Measurements from ENCODE around the gene CAMKK2.
"Not testable (repeated sequence)": the region's sequence is repeated elsewhere in the genome, so short reads cannot be mapped to it uniquely, and the experiment has no call there.

Gene CAMKK2

DNA sequence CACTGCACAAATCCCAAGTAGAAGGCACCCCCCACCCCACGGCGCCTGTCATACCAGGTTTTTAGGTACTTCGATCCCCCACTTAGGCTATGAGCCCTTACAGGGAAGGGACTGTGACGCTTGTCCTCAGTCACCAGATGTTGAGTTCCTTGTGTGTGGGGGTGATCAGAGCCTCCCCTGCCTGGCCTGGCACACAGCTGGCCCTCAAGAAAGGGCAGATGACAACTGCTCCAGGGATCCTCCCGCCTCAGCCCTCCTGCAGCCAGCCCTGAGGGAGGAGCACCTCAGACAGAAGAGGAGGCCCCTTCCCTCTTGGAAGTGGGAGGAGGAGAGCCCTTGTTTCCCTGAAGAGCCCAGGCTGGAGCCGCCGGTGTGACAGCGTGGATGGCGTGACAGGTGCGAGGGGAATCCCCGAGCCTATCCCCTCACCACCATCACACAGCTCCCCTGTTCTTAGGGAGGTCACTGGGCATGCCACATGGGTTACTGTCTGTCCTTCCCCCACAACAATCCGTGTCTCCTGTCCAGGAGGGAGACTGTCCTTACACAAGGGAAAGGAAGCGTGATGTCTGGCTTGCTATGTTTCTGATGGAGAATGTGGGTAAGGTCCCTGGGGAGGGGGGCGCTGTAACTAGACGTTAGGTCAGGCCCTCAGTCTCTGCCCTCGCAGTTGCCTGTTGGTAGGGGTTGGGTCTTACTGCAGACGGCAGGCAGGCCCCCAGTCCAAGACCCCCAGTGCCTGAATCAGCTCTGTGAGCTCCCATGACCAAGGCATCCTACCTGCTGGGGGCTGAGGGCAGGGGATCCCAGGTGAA lies 55.1 kb downstream of the CAMKK2 start:
- FAIRE-seq: no peak

DNA sequence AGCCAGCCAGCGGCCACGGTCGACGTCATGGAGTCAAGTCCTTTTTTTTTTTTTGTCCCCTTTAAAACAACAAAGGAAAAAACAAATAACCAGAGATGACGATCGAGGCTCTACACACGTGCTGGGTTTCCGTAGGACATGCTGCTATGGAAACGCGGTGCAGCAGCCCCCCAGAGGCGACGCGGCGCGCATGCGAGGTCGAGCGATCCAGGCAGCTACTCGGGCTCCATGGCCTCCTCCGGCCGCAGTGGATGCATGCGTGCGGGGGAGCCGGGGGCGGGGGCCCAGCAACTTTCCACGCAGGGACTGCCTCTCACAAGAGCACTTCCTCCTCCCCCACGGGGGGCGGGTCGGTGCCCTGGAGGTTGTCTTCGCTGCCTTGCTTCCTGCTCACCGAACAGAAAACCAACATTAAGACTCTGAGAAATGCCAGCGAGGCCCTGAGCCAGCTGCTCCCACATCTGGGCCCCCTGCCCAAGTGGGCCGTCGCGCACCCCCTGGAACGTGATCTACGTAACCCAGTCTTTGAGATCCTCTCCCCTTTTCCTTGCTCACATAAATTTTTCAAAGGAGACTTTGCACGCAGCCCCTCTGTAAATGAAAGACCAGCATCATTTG lies 55.9 kb downstream of the CAMKK2 start:
- FAIRE-seq: no peak

DNA sequence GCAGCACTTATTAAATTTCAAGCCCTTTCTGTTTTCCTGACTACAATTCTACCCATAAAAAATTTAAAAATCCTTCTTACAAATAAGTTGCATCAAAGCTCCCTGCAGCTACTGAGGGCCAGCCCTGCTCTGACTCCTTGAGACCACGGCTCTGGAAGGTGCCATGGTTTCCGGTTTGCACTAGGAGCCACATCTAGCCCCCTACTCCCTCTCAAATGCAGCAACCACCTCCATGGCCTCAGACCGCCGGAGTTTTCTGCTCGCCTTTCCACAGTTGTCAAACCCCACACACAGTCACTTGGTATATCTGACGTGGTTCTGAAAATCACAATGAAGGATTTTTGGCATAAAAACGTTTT lies 56.5 kb downstream of the CAMKK2 start:
- FAIRE-seq: no peak

DNA sequence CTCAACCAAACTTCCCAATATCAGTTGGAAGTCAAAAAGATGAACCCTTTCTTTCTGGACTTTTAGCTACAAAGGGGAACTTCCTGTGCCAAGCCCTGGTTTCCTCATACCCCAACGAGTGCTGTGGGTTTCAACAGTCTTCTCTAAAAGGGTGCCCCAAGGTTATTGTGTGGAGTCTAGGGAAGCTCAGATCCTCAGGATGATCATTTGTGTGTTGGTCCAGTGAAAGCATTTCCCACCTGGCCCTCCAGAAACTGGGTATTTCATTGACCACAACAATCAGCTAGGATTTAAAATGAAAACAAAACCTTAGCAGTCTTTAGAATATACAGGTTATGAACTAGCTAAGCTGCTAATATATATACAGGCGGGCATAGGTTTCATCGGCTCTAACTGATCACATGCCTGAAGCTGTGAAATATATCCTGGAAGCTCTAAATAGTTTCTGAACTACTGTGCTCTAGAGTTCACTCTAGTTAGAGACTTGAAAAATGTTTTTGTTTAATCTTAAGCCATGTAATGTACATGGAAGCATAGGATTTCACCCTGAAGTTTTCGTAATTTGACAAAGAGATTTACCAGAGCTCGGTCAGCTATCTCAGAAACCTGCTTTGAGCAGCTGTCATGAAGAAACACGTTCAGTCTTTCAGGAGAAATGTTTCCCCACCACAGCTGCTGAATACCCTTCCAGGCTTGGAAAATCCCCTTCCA lies 57.0 kb downstream of the CAMKK2 start:
- no peak for FAIRE-seq

DNA sequence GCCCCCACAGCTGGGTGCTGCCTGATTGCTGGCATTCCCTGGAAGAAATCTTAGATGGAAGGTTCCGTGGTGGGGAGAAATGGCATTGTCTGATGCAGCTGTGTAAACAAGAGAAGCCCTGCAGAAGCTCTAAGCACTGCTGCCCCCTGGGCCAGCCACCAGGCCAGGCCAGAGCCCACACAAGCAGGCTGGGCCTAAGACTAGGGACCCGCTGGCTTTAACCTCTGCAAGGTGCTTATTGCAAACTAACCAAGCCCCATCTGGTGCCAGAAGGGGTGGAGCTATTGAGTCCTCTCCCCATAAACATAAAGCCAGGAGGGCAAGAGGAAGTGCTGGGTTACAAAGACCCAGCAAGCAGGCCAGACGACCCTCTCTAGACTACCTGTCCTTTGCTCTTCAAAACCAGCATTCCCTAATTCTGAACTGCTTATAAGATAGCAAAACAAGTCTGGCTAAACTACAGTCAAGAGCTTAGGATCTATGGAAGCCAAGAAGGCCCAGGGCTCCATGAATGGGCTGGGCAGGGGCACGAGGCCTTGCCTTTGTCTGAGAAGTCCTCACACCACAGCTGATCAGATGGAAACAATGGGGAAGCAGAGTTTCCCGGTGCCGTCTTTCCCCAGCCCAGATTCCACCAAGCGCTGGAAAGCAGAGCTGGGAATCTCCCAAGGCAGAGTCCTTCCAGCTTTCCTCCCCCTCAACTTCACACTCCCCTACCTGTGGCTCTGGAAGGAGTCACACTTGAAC lies 57.7 kb downstream of the CAMKK2 start:
- no peak for FAIRE-seq

DNA sequence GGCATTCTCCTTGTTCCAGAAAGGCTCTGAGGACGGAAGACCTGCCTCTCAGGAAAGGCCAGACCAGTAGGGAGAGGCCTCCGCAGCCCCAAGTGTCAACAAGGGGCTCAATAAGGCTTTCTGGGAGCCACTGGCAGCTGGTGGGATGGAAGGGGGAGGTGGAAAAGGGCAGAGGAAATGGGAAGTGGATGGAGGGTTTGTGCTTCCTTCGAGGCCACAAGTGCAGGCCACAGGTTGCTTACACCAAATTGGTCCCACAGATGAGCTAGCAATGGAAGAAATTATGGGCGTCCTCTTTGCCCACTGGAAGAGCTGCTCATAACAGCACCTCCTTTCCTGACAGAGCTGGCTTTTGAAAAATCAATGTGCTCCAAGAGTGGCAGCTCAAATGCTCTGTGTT lies 58.4 kb downstream of the CAMKK2 start:
- no peak for FAIRE-seq

DNA sequence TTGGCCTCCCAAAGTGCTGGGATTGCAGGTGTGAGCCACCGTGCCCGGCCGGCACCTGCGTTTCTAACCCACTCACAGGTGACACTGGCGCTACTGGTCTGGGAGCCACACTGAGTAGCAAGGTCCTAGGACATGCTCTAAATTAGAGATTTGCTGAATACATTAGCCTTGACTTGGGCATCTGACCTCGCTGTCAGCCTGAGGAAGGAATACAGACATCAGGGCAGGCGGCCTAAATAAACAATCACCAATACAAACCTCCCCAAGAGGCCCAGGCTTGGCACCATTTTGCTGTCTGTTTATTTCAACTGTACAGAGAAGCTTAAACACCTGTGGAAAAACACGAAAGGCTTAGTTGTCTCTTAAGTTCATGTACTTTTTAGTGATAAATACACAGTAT lies 59.1 kb downstream of the CAMKK2 start:
- no peak for FAIRE-seq

DNA sequence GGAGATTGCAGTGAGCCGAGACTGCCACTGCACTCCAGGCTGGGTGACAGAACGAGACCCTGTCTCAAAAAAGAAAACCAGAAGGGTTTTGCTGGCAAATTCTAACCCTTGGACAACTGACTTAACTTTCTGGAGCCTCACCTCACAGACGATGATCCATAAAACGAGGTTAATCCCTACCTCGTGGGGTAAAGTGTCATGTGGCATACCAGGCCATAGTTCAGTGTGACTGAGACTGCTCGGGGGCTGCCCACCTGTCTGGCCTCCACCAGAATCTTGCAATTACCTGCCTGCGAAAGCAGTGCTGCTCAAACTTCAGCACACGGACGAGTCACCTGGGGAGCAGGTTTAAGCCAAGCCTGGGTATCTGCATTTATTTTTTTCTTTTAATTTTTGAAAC lies 59.7 kb downstream of the CAMKK2 start:
- no peak for FAIRE-seq

DNA sequence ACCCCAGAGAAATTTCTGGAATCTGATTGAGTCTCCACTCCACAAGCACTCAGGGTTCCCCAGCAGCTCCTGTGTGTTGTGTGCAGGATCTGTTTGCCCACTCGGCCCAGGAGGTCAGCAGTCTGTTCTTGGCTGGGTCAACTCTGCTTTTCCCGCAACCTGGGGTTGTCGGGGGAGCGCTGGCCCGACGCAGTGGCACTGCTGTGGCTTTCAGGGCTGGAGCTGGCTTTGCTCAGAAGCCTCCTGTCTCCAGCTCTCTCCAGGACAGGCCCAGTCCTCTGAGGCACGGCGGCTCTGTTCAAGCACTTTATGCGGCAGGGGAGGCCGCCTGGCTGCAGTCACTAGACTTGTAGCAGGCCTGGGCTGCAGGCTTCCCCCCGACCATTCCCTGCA lies 62.9 kb downstream of the CAMKK2 start:
- no peak for FAIRE-seq

DNA sequence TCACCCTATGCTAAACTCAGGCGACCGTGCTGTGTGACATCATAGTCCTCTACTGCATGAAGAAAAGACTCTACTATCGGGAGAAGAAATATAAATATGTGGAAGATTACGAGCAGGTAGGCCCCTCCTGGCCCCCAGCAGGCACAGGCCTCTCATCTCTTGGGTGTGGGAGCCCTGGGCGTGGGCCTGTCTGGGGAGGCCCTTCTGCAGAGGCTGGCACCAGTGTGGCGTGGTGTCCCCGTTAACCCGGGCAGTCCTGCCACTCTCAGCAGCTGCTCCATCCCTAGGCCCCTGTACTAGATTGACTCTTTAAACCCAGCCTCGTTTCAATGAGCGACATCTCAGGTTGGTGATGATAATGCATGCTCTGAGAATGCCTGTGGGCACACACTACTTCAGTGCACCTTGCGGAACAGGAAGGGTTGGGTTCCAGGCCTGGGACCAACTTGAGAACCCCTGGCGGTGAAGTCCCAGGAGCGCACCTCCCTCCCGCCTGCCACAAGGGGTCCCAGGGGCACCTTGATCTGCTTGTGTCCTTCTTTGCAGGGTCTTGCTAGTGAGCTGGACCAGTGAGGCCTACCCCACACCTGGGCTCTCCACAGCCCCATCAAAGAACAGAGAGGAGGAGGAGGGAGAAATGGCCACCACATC lies 63.4 kb downstream of the CAMKK2 start:
- no peak for FAIRE-seq

DNA sequence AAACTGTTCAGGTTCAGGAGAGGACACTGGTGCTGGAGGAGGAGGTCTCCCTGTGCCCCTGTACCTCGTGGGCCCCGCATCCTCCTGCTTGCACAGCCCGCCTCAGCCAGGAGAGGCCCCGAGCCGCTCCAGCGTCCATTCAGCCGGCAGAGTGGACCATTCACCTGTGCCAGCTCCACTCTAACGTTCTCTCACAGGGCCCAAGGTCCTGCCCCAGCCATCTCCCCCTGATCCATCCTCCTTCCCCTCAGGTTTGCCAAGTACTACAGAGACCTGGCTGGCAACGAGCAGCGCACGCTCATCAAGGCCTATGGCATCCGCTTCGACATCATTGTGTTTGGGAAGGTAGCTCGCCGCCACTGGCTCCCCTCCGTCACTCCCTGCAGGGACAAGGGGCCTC lies 64.3 kb downstream of the CAMKK2 start:
- no peak for FAIRE-seq

DNA sequence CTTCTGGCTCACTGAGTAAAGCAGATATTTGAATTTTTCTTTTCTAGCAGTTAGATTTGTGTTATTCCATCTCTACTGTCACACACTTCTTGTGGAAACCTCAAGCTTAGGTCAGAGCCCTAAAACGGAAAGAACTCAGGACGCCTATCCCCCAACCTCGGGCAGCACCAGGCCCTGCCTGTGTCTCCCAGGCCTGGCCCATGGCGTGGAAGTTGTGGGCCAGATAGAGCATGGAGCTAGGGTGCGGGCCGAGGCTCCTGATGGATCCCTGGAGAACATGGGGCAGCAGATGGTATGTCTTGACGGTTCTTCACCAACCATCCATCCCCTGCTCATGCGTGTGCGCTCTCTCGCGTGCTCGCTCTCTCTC lies 66.0 kb downstream of the CAMKK2 start:
- FAIRE-seq: no peak

DNA sequence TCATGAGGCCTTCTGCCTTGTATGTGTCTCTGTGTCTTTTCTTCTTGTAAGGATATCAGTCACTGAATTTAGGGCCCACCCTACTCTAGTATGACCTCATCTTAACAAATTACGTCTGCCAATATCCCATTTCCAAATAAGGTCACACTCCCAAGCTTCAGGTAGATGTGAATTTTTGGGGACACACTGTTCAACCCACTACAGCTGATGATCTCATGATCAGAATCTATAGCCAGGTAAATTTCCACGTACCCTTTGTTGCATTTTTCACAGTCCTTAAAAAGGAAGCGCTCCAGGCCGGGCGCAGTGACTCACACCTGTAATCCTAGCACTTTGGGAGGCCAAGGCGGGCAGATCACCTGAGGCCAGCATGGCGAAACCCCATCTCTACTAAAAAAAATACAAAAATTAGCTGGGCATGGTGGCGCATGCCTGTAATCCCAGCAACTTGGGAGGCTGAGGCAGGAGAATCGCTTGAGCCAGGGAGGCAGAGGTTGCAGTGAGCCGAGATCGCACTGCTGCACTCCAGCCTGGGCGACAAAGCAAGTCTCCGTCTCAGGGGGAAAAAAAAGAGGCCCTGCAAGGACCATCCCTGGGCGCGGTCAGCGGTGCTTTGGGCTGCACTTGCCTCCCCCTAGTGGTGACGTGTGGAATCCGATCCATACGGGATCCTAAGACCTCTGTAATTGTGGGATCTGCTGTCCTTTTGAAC lies 66.5 kb downstream of the CAMKK2 start:
- not testable (repeated sequence) for FAIRE-seq

DNA sequence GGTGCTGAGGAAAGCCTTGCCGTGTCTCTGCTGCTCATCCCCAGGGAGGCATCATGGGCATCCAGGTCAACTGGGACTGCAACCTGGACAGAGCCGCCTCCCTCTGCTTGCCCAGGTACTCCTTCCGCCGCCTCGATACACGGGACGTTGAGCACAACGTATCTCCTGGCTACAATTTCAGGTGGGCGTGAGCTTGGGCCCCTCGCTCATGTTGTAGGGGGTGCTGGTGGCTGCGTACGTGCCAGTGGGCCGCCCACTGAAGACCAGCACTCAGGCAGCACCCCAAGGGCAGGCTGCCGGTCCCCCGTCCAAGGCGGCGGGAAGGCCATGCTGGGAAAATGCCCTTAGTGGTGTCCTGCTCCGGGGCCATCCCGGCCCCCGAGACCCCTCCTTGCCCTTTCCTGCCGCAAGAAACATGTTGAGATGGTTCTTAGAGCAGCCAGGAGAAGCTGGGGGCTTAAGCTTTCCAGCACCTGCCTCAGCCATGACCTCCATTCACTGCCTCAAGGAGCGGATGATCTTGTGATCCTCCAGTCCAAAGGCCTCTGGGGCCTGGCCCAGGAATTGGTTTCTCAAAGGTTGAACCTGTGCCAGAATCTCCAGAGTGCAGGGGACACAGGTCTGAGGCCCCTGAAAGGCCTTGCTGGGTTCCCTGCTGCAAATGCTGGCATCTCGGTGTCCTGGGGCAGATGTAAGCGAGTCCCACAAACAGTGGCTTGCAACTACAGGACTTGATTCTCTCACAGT lies 67.4 kb downstream of the CAMKK2 start:
- FAIRE-seq: no peak

DNA sequence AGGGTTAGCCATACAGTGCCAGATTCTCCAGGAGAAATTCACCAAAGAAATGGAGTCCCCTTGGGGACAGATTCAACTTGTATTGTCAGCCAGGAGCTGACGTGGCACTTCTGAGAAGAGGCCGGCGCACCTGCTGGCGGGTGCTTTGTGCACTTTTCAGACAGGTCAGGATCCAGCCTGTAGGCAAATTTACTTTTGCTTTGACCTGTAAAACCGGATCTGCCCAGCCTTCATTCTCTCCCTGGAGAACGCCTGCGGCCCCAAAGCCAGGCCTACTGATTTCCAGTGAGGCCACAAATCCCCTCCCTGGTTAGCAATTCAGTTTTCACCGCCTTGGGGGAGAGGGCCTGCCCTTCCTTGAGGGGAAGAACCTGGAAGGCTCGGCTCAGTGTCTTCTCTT lies 69.2 kb downstream of the CAMKK2 start:
- no peak for FAIRE-seq

DNA sequence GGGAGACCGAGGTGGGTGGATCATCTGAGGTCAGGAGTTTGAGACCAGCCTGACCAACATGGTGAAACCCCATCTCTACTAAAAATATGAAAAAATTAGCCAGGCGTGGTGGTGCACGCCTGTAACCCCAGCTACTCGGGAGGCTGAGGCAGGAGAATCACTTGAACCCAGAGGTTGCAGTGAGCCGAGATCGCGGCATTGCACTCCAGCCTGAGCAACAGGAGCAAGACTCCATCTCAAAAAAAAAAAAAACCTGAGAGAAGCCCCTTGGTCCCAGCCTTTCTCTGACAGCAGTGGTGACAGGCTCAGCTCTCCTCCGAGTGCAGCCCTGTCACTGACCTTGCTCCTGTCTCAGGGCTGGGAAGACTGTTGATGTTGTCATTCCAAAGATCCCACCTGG lies 69.6 kb downstream of the CAMKK2 start:
- FAIRE-seq: not testable (repeated sequence)

DNA sequence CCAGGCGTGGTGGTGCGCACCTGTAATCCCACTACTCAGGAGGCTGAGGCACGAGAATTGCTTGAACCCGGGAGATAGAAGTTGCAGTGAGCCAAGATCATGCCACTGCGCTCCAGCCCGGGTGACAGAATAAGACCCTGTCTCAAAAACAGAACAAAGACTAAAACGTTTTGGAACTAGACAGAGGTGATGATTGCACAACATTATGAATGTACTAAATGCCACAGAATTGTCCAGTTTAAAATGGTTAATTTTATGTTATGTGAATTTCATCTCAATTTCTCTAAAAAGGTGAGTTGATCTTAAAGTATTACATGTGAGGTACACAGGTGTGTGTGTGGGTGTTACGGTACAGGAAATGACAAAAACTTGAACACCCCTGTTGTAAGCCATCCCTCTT lies 70.1 kb downstream of the CAMKK2 start:
- FAIRE-seq: no peak

DNA sequence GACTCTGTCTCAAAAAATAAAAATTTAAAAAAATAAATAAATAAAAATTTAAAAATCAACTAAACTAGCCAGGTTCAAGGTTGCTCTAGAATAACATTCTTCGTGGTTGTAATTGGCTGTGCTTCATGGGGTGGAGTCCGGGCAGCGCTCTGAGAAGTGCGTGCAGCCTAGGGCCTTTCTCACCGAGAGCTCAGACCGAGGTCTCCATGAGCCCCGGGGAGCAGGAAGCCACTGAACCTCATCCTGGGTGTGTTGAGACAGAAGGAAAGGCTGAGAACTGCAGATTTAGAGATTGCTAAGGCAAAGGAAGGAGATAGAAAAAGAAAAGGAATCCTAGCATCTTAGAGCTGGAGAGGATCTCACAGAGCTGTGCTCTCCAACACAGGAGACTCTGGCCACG lies 71.9 kb downstream of the CAMKK2 start:
- no peak for FAIRE-seq

DNA sequence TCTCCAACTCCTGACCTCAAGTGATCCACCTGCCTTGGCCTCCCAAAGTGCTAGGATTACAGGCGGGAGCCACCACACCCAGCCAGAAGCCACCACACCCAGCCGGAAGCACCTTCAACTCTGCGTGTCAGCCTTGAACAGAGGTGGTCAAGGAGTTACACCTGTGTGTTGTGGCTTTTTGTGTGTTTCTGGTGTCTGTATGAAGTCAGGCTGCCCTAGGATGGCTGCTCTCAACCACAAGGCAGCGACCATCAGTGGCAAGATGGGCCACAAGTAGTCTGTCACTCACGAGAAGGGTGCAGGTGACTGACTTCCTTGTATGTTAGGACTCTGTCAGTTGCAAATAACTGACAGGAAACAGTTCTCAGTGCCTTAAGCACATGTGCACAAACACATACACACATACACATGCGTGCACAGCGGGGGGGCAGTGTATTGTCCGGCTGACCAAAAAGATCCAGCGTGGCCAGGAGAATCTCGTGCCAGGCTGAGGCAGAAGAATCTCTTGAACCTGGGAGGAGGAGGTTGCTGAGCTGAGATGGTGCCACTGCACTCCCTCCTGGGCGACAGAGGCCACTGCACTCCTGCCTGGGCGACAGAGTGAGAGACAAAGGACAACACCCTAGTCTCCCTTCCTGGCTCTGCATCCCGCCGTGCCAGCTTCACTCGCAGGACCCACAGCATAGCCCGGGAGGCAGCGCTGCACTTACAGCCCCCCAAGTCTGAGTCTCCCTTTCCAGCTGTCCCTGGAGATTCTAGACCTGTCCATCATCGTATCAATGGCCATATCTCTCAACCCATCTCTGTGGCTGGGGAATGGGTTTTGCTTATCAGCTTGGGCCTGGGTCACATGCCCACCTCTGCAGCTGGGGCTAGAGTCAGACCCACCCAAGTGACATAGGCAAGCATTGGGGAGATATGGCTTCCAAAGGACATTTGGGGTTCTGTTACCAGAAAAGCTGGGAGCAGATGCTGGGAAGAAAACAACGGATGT lies 72.9 kb downstream of the CAMKK2 start:
- FAIRE-seq: no peak

DNA sequence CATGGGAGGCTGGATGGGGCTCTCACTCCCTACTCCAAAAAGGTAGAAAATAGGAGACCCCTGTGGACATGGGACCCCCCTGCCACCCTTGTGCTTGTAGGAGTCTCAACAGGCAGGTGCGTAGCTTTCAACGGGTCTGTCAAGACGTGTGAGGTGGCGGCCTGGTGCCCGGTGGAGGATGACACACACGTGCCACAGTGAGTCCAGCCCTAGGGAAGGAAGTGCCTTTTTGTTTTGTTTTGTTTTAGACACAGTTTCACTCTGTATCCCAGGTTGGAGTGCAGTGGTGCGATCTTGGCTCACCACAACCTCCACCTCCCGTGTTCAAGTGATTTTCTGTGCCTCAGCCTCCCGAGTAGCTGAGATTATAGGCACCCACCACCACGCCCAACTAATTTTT lies 73.7 kb downstream of the CAMKK2 start:
- no peak for FAIRE-seq

Measured in TTC549 (cell line).